Measurements from ENCODE around the gene FAM149A. TPM values are rescaled to one million over a fixed set of nuclear protein-coding genes. Genes with fewer than 3 reads are reported as not detected.

FAM149A gene
- total and polyA plus RNA-seq, 2 donors (not counting 1 experiment from before 2014, with no cell fraction given), result 0.12 TPM; not detected in 1

- peaks cover 47% of the 10 kb centered on the region for H3K27me3 Mint-ChIP-seq
- no peaks in the 10 kb centered on the region for H4K20me1 ChIP-seq (ENCODE audit: control insufficient read depth, insufficient read depth, low read length, poor library complexity, severe bottlenecking)
- CTCF ChIA-PET, result no interaction called here
- H3K36me3 ChIP-seq (replicated peaks in 1 of 2; ENCODE audit: control extremely low read depth in 1 of 2, control insufficient read depth in 1 of 2, extremely low read depth in 1 of 2, insufficient read depth in 2 of 2, low read length in 1 of 2), result no peaks in the 10 kb centered on the region
- no peak overlapping the region for H2AFZ ChIP-seq (ENCODE audit: insufficient read depth, low read depth, low read length, poor library complexity, severe bottlenecking)
- no peak overlapping the region for H3K4me3 Mint-ChIP-seq
- WGBS (ENCODE audit: insufficient coverage), result 76% methylated on average over 3 of the region's 3 CpGs
- no peak overlapping the region for H3K27ac ChIP-seq (ENCODE audit: low read length in 2 of 2)
- ATAC-seq (ENCODE audit: low read depth) (no peak), DNase-seq (no peak)
- peaks cover 13 to 19% of the 10 kb centered on the region in 2 donors for H3K4me1 ChIP-seq (ENCODE audit: control insufficient read depth in 2 of 2, insufficient read depth in 2 of 2, low read length in 2 of 2)
- no peak overlapping the region for H3K4me2 ChIP-seq (replicated peaks; ENCODE audit: low read depth, low read length, poor library complexity, severe bottlenecking)
- H3K4me1 Mint-ChIP-seq, result peaks cover 5% of the 10 kb centered on the region
- H3K9ac ChIP-seq (ENCODE audit: low read length), result no peak overlapping the region
- H3K79me2 ChIP-seq (ENCODE audit: control insufficient read depth, insufficient read depth, low read length), result no peaks in the 10 kb centered on the region
- H3K27ac Mint-ChIP-seq, result no peak overlapping the region
- POLR2A ChIA-PET, result no interaction called here
- peaks cover 0 to 8% (median 0%) of the 10 kb centered on the region in 3 donors for H3K9me3 ChIP-seq (ENCODE audit: control extremely low read depth in 1 of 3, control insufficient read depth in 2 of 3, insufficient read depth in 1 of 3, low read length in 2 of 3)
- peaks cover 0 to 35% (median 18%) of the 10 kb centered on the region in 4 experiments for H3K27me3 ChIP-seq (replicated peaks in 1 of 4; ENCODE audit: control extremely low read depth in 1 of 4, control insufficient read depth in 3 of 4, insufficient read depth in 4 of 4, low read length in 3 of 4)
- intact Hi-C loops (cut with micrococcal nuclease), result no loop called here
- no peak overlapping the region for H3K4me3 ChIP-seq (ENCODE audit: control extremely low read depth in 1 of 5, extremely low read depth in 1 of 5, insufficient read depth in 1 of 5, low read depth in 2 of 5, low read length in 4 of 5)
- TF ChIP-seq CTCF (IDR thresholded peaks at IDR 0.05), result no peak
- no peak for TF ChIP-seq EZH2 (IDR thresholded peaks at IDR 0.05; ENCODE audit: borderline replicate concordance, insufficient read depth, low read depth, low read length, poor library complexity, severe bottlenecking)
- no peaks in the 10 kb centered on the region for H3K9me3 Mint-ChIP-seq (ENCODE audit: insufficient read depth)
Observed at GRCh38 chr4:186108391-186108790, 3.9 kb downstream of the FAM149A start.

- Histone ChIP-seq H4K20me1 (ENCODE audit: control insufficient read depth, insufficient read depth, low read length, poor library complexity, severe bottlenecking) (no peaks in the 10 kb centered on the region), H3K27me3 (replicated peaks in 1 of 4; ENCODE audit: control extremely low read depth in 1 of 4, control insufficient read depth in 3 of 4, insufficient read depth in 4 of 4, low read length in 3 of 4) (peaks cover 0 to 28% (median 15%) of the 10 kb centered on the region in 4 experiments), H3K36me3 (replicated peaks in 1 of 2; ENCODE audit: control extremely low read depth in 1 of 2, control insufficient read depth in 1 of 2, extremely low read depth in 1 of 2, insufficient read depth in 2 of 2, low read length in 1 of 2) (no peaks in the 10 kb centered on the region), H3K4me2 (replicated peaks; ENCODE audit: low read depth, low read length, poor library complexity, severe bottlenecking) (no peak overlapping the region), H3K4me3 (ENCODE audit: control extremely low read depth in 1 of 5, extremely low read depth in 1 of 5, insufficient read depth in 1 of 5, low read depth in 2 of 5, low read length in 4 of 5) (no peak overlapping the region), H3K27ac (ENCODE audit: low read length in 2 of 2) (no peak overlapping the region), H2AFZ (ENCODE audit: insufficient read depth, low read depth, low read length, poor library complexity, severe bottlenecking) (no peak overlapping the region), H3K9me3 (ENCODE audit: control extremely low read depth in 1 of 3, control insufficient read depth in 2 of 3, insufficient read depth in 1 of 3, low read length in 2 of 3) (peaks cover 0 to 3% (median 0%) of the 10 kb centered on the region in 3 donors), H3K4me1 (ENCODE audit: control insufficient read depth in 2 of 2, insufficient read depth in 2 of 2, low read length in 2 of 2) (peaks cover 12 to 16% of the 10 kb centered on the region in 2 donors), H3K9ac (ENCODE audit: low read length) (no peak overlapping the region), H3K79me2 (ENCODE audit: control insufficient read depth, insufficient read depth, low read length) (no peaks in the 10 kb centered on the region)
- no peaks in the 10 kb centered on the region for H3K9me3 Mint-ChIP-seq (ENCODE audit: insufficient read depth)
- peaks cover 38% of the 10 kb centered on the region for H3K27me3 Mint-ChIP-seq
- POLR2A ChIA-PET, result interaction anchor here (0.6 kb wide), 1 partner anchor 624 kb away, joined by 5 read pairs; no protein-coding TSS in a partner anchor
- ATAC-seq (ENCODE audit: low read depth) (no peak), DNase-seq (no peak)
- no peak for TF ChIP-seq EZH2 (IDR thresholded peaks at IDR 0.05; ENCODE audit: borderline replicate concordance, insufficient read depth, low read depth, low read length, poor library complexity, severe bottlenecking)
- TF ChIP-seq CTCF (IDR thresholded peaks at IDR 0.05), result no peak
- H3K4me1 Mint-ChIP-seq, result peaks cover 5% of the 10 kb centered on the region
- intact Hi-C loops (cut with micrococcal nuclease), result no loop called here
- no peak overlapping the region for H3K4me3 Mint-ChIP-seq
- WGBS (ENCODE audit: insufficient coverage), result 81% methylated on average over 3 of the region's 4 CpGs
- H3K27ac Mint-ChIP-seq, result no peak overlapping the region
- CTCF ChIA-PET, result no interaction called here
Observed at GRCh38 chr4:186109245-186109644, 4.7 kb downstream of the FAM149A start.

Measured in B cell (primary cell).